ENCODE measurements around the gene OPTC.

The OPTC gene

DNA sequence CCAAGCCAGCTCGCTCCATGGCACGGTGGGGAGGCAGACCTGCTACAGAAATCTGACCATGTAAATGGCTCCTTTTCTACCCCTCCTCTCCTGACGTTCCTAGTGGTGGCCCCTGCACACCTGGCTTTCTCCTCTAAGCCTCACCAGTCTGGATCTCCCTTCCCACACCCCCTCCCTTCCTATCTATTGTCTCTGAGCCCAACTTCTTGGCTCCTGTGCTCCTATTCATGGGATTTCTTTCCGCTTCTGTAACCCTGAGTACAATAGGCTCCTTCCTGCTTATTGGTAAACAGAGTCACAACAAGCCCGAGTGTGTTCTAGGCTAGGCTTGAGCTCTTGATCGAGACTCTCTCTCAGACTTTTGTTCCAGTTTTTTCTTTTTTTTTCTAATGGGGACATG is 17.6 kb downstream of the OPTC start:
- CTCF ChIA-PET, result interaction anchor here (11.2 kb wide), 1 partner anchor 191 kb away, joined by 205 read pairs; no protein-coding TSS in a partner anchor
- Histone ChIP-seq H3K4me3 (ENCODE audit: low read depth, low read length) (no peak overlapping the region), H3K9me3 (ENCODE audit: control insufficient read depth, insufficient read depth, low read depth, low read length) (no peaks in the 10 kb centered on the region), H3K36me3 (ENCODE audit: control insufficient read depth in 2 of 2, insufficient read depth in 1 of 2, low read length in 2 of 2) (no peaks in the 10 kb centered on the region), H3K4me1 (ENCODE audit: control insufficient read depth, insufficient read depth, low read length) (peaks cover 7% of the 10 kb centered on the region), H3K27ac (ENCODE audit: extremely low read depth, low read depth, low read length) (no peak overlapping the region)
- POLR2A ChIA-PET, result no interaction called here
- TF ChIP-seq GLI4 (tag by site-specific recombination; IDR thresholded peaks at IDR 0.05) (no peak), TSHZ1 (tag by site-specific recombination; IDR thresholded peaks at IDR 0.05; ENCODE audit: borderline replicate concordance) (no peak), ZNF768 (tag by site-specific recombination; IDR thresholded peaks at IDR 0.05) (no peak)

- no peaks in the 10 kb centered on the region for H3K36me3 ChIP-seq (ENCODE audit: control insufficient read depth in 2 of 2, insufficient read depth in 1 of 2, low read length in 2 of 2)
- no peak overlapping the region for H3K4me3 ChIP-seq (ENCODE audit: low read depth, low read length)
- CTCF ChIA-PET, result interaction anchor here (11.2 kb wide), 1 partner anchor 191 kb away, joined by 205 read pairs; no protein-coding TSS in a partner anchor
- POLR2A ChIA-PET, result no interaction called here
- TF ChIP-seq ZNF138 (tag by site-specific recombination; IDR thresholded peaks at IDR 0.05; ENCODE audit: borderline replicate concordance) (no peak), ZFHX2 (tag by site-specific recombination; conservative IDR thresholded peaks at IDR 0.05) (0 out of 2 replicates have a peak, but pooled peaks have one; percentile 15), TRIM28 (IDR thresholded peaks at IDR 0.05; ENCODE audit: borderline replicate concordance, low read length) (no peak), ZNF555 (tag by site-specific recombination; conservative IDR thresholded peaks at IDR 0.05) (no peak), ZSCAN4 (tag by site-specific recombination; IDR thresholded peaks at IDR 0.05) (no peak)
- peaks cover 7% of the 10 kb centered on the region for H3K4me1 ChIP-seq (ENCODE audit: control insufficient read depth, insufficient read depth, low read length)
- H3K27ac ChIP-seq (ENCODE audit: extremely low read depth, low read depth, low read length), result no peak overlapping the region
- no peaks in the 10 kb centered on the region for H3K9me3 ChIP-seq (ENCODE audit: control insufficient read depth, insufficient read depth, low read depth, low read length)
Observed at GRCh38 chr1:203511930-203512329, 18.0 kb downstream of the OPTC start.

GRCh38 chr1:203512517-203512847 is 18.5 kb downstream of the OPTC start:
- Histone ChIP-seq H3K4me3 (ENCODE audit: low read depth, low read length) (no peak overlapping the region), H3K36me3 (ENCODE audit: control insufficient read depth in 2 of 2, insufficient read depth in 1 of 2, low read length in 2 of 2) (no peaks in the 10 kb centered on the region), H3K27ac (ENCODE audit: extremely low read depth, low read depth, low read length) (no peak overlapping the region), H3K4me1 (ENCODE audit: control insufficient read depth, insufficient read depth, low read length) (peaks cover 7% of the 10 kb centered on the region), H3K9me3 (ENCODE audit: control insufficient read depth, insufficient read depth, low read depth, low read length) (no peaks in the 10 kb centered on the region)
- POLR2A ChIA-PET, result no interaction called here
- CTCF ChIA-PET, result no interaction called here
- no peak for TF ChIP-seq YY2 (tag by site-specific recombination; IDR thresholded peaks at IDR 0.05)
- no peak for TF ChIP-seq ZNF223 (tag by site-specific recombination; IDR thresholded peaks at IDR 0.05)
- no peak for TF ChIP-seq ZNF280D (tag by site-specific recombination; IDR thresholded peaks at IDR 0.05)
- TF ChIP-seq, protein P1, sequence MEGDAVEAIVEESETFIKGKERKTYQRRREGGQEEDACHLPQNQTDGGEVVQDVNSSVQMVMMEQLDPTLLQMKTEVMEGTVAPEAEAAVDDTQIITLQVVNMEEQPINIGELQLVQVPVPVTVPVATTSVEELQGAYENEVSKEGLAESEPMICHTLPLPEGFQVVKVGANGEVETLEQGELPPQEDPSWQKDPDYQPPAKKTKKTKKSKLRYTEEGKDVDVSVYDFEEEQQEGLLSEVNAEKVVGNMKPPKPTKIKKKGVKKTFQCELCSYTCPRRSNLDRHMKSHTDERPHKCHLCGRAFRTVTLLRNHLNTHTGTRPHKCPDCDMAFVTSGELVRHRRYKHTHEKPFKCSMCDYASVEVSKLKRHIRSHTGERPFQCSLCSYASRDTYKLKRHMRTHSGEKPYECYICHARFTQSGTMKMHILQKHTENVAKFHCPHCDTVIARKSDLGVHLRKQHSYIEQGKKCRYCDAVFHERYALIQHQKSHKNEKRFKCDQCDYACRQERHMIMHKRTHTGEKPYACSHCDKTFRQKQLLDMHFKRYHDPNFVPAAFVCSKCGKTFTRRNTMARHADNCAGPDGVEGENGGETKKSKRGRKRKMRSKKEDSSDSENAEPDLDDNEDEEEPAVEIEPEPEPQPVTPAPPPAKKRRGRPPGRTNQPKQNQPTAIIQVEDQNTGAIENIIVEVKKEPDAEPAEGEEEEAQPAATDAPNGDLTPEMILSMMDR (tag by site-specific recombination; IDR thresholded peaks at IDR 0.05), result no peak
- TF ChIP-seq GLIS1 (tag by site-specific recombination; IDR thresholded peaks at IDR 0.05), result 0 out of 2 replicates have a peak, but pooled peaks have one; percentile 12
- no peak for TF ChIP-seq KLF8 (tag by site-specific recombination; IDR thresholded peaks at IDR 0.05)
- no peak for TF ChIP-seq ZNF777 (tag by site-specific recombination; IDR thresholded peaks at IDR 0.05; ENCODE audit: borderline replicate concordance)
